NCI-H146 treated with DMSO at 0.1 percent for 48 hours (cell line): ENCODE data around the gene ZFPM1.
"Not testable (repeated sequence)": the region's sequence is repeated elsewhere in the genome, so short reads cannot be mapped to it uniquely, and the experiment has no call there.

Experiments
- DNase-seq: peaks from one replicate; lab custom pipeline; 2025; ENCODE audit not compliant: unreplicated experiment; lab: John Stamatoyannopoulos, UW

The ZFPM1 gene

DNA sequence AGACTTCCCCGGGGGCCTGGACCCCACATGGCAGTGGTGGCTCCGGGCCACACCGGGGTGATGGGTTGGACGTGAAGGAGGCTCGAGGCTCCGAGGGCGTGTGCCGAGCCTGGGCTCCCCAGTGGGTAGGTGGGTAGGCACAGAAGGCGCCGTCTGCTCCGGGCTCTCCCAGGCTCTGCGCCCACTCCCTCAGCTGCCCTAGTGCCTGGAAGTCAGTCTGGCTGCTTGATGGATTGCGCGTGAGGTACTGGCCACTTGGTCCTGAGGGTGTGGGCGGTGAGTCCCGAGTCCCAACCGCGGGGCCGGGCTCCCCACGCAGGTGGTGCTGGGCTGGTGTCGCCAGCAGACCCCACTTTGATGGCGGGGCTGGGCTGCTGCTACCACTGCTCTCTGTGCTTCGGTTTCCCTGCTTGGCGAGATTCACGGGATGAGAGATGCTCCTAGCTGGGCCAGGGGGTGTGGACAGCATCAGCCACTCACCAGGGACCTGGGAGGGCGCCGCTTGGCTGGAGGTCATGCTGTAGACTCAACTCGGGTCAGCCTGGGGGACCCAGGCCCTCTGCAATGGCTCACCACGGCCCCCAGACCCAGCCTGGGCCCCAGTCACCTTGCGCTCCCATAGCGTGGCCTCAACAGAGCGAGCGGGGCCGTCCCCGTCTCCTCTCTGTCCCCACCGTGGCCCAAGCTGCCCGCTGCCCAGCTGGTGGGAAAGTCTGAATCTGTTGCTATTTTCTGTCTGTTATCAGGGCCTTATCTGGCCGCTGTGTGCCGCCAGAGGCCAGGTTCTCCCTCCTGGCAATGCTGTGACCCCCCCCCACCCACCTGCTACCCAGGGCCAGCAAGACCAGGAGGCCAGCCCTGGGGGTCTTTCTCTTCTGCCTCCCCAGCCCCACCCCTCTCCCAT lies 26.1 kb downstream of the ZFPM1 start:
- no peak for DNase-seq

DNA sequence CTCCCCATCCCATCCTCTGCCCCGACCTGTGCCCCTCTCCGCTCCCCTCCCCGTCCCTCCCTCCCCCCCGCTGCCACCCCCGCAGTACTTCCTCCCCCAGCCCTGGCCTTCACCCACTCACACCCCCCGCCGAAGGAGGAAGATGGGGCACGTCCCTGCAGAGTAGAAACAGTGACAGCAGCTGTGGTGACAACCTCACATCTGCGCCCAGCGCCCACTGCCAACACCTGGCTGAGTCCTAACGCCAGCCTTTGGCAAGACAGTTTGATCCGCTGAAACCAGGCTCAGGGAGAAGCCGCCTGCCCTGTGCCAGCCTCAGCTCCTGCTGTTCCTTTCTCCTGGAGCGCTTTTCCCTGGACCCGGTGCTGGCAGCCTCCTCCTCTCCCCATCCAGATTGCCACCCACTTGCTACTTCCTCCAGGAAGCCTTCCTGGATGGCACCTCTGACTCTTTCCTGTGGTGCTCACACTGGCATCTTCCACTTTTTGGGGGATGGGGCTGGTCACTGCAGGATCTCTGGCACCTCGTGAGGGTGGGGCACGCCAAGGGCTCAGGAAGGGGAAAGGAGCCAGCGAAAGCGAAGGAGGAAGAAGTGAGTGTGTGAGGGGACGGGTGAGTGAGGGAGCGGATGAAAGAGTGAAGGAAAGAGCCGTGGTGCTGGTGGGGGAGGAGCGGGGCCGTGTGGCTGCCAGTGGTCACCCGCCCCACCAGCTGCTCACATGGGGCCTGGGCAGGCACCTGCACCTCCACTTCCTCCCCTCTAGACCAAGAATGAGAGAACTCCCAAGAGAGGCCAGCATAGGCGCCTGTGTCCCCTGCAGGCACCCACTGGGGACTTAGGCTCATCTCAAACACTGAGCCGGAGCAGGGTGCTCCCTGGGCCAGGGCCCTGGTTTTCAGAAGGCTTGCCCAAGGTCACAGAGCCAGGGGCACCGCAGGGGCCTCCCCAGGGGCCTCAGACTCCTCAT lies 27.0 kb downstream of the ZFPM1 start:
- no peak for DNase-seq

GRCh38 chr16:88480829-88481228 lies 27.7 kb downstream of the ZFPM1 start:
- DNase-seq, result no peak

GRCh38 chr16:88481851-88482250 lies 28.8 kb downstream of the ZFPM1 start:
- no peak for DNase-seq

GRCh38 chr16:88482630-88483391 lies 29.7 kb downstream of the ZFPM1 start:
- DNase-seq, result peak; percentile 63

DNA sequence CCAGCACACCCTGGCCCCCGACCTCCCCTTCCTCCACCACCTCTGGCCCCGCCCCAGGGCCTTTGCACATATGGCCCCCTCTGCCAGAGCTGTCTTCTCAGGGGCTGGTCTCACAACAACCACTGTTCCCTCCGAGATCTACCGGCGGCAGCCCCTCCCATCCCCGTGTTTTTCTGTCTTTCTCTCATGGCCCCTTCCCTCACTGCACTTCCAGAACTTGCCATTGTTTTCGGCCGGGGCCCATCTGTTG lies 30.2 kb downstream of the ZFPM1 start:
- DNase-seq, result no peak

- no peak for DNase-seq
These were observed 31.7 kb downstream of the ZFPM1 start for GRCh38 chr16:88484505-88485365.

DNA sequence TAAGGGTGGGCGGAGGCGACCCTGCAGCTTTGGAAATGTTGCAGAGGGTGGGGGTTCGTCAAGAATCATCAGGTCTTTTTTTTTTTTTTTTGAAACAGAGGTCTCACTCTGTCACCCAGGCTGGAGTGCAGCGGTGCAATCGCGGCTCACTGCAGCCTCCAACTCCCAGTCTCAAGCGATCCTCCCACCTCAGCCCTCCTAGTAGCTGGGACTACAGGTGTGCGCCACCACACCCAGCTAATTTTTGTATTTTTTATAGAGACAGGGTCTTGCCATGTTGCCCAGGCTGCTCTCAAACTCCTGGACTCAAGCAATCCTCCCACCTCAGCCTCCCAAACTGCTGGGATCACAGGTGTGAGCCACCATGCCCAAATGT lies 32.3 kb downstream of the ZFPM1 start:
- not testable (repeated sequence) for DNase-seq

DNA sequence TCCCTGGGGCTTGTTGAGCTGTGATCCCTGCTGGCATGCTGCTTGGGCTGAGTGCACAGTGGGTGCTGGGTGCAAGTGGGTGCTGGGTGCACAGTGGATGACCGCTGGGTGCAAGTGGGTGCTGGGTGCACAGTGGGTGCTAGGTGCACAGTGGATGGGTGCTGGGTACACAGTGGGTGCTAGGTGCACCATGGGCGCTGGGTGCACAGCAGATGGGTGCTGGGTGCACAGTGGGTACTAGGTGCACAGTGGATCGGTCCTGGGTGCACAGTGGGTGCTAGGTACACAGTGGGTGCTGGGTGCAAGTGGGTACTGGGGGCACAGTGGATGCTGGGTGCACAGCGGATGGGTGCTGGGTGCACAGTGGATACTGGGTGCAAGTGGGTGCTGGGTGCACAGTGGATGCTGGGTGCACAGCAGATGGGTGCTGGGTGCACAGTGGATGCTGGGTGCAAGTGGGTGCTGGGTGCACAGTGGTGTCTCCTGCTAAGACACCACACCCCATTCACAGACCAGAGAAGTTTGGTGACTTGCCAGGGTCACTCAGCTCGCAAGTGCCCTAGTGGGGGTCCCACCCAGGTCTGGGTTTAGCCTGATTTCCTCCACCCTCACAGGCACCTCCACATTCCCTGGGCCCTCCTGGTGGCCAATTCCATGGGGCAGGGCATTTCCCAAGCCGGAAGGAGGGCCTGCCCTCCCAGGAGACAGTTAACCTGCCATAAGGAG lies 33.5 kb downstream of the ZFPM1 start:
- DNase-seq, result no peak

- no peak for DNase-seq
These were observed 34.0 kb downstream of the ZFPM1 start for GRCh38 chr16:88487124-88487432.

DNA sequence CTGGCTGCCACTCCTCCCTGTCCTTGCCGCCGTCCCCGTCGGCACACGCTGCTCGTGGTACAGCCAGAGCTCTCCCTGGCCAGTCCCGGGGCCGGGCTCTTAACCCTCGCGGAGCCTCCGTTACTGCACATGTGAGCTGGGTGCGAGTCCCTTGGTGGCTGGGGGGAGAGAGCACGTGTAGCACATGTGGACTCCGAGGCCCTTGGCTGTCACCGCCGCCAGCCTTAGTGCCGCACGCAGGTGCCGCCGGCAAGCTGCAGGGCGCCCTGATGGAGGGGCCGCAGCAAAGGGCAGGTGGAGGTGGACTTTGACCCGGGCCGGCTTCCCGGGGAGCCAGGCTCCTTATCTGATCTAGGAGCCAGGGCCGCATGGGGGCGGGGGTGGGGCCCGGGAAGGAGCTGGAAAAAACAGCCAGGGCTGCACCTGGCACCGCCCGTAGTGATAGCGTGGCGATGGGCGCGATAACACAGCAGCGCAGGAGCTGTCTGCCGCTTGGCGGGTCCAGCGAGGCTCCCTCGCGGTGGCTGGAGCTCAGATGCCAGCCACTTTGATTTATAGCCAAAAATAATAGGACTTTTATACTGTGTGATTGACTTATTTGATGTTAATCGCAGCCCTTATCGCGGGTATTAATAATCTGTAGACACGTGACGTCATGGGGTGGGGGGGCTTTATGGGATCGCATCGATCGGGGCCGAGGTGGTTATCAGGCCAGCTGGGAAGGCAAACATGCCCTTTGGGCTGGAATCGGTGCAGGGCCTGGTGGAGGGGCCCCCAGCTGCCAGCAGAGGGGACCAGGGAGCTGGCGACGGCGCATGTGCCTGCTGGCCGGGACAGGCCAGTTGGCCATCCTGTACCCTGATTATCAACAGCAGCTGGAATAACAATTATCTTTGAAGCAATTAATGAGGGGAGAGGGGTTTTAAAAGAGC lies 35.1 kb downstream of the ZFPM1 start:
- peak; percentile 78 for DNase-seq

DNA sequence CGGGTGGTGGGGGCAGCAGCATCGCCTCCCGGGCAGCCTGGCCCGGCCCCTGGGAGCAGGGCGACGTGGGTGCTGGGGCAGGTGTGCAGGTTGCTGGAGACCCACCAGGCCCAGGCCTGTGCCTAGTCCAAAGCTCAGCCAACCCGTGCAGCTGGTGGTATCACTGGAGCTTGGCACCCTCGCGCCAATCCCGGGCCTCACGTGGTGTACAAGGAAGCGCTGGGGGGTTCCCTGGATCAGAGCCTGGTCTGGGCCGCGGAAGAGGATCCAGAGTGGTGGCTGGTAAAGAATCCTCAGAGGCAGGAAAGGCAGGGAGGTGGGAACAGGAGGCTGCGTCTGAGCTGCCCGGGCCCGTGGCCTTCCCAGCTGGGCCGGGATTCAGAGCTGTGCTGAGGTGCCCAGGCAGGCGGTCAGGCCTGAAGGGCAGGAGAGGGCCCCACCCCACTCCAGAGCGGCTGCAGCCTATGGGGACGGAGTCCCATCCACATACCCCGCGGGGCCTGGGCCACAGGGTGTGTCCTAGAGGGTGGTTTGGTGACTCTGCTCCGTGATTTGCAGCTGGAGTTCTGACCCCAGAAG lies 36.2 kb downstream of the ZFPM1 start:
- no peak for DNase-seq

DNA sequence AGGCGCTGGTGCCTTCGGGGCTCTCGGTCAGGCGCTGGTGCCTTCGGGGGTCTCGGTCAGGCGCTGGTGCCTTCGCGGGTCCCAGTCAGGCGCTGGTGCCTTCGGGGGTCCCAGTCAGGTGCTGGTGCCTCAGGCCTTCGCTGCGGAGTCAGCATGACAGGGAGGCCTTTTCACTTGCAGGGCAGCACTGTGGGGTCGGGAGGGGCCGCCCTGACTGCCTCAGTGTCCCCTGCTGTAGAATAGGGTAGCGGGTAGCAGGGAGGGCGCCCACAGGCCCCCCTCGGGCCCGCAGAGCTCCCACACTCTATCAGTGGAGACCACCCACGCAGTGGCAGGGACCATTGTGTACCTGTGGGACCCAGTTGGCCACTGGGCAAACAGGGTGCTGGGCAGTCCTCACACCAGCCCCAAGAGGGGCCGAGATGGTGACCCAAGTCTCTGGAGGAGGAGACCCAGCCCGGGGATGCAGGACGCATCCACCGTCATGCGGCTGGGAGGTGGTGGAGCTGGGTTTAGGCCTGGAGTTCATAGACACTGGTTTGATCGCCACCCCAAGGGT lies 38.0 kb downstream of the ZFPM1 start:
- DNase-seq, result no peak

DNA sequence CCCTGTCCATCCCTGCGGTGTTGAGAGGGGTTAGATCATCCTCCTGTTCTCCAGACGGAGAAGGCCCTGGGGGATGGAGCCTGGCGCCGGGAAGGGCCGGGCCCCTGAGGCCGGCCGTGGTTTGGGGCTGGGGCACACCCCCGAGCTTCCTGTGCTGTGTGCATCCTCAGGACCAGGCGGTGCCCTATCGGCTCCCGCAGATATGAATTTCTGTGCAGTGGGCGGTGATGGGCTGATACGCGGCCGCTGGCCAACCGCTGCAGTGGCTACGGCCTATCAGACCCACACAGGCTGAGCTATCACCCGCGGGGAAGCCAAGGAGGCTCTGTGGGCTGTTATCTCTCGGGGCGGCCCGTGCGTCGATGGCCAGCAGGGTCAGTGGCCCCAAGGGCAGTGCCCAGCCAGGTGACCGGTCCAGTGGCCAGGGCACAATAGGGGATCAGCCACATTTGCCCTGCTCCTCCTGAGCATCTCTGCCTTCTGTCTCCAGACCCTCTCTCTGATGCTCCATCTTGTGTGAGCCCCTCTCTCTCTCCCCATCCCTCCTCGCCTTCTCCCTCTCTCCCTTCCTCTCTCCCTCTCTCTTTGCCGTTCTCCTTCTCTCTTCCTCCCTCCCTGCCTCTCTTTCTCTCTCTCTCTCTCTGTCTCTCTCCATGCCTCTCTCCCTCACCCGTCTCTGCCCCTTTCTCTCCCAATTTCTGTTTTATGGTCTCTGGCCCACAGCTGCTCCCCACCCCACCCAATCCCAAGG lies 38.7 kb downstream of the ZFPM1 start:
- DNase-seq, result no peak

DNA sequence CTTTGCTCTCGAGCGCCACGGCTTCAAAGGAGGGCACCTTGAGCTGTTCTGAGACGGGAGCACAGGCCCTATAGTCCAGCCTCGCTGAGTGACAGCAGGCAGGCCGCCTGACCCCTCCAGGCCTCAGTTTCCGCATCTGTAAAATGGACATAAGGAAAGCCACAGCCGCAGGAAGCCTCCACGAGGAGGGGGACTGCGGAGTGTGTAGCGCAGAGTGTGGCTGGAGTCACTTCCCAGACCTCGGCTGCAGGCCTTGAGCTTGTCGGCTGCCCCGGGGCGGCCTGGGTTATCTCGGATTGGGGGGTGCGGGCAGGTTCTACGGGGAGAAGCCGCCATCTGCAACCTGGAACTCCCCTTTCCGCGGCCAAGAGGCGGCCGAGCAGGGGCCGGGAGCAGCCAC lies 40.8 kb downstream of the ZFPM1 start:
- DNase-seq, result no peak

DNA sequence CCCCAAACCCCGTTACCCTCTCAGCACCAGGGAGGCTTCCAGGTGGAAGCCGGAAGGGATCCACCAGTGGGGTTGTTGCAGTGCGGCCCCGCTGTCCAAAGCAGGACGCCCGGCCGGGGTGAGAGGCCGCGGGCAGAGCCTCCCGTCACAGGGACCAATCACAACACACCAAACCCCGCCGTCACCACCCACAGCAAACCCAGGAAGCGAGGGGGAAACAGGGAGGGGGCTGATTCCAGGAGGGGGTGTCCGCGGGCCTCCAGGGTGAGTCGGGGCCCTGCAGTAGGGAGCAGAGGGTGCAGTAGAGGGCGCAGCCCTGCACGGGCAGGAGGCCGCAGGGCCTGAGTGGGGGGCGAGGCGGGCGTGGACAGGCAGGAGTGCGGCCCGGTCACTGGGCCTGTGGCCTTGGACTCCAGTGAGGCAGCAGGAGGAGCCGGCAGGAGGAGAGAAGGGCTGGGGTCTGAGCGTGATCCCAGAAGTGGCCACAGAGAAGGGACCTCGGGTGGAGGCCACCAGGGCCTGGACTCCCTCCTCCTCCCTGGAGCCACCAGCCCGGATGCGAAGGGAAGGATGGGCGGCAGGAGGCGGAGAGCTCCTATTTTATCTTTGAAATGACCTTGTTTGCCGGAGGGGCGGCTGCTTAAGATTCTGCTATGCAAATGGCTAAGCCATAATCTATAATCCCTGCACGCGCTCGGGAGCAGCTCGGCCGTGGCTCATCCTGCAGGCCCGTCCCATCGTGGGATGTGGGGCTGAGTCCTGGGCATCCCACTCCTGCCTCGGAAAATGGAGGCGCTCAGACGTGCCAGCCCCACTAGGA lies 41.5 kb downstream of the ZFPM1 start:
- DNase-seq, result no peak
